Measurements from ENCODE around the gene IGFBP2.

IGFBP2 gene

DNA sequence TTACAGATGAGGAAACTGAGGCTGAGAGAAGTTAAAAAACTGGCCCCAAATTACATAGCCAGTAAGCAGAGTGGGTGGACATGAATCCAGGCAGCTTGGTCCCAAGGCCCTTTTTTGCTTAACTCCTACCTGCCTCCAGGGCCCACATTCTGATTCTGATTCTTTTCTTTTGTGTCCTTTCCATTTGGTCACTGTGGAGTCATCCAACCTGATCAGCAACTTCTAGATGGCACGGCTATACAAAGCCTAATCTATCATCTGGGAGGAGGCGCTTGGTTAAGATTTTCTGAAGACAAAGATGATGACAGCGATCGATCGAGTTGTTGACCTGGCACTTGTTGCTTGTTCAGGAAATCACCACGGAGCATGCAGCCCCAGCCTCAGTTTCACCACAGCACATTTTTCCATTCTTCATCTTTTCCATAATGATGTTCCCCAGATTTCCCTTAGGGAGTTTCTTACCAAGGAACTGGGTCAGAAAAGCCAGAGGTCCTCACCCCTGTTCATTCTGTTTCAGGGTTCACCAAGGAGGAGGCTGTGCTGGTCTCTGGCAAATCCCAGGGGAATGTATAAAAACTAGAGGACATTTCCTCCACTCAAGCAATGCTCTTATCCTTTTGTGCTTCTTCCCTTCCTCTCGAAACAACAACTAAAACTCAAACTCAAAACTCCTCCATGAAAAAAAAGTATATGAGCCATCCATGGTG, 6.9 kb upstream of the IGFBP2 start:
- Mint-ChIP-seq H3K27ac (no peak overlapping the region), H3K4me3 (no peak overlapping the region), H3K4me1 (no peaks in the 10 kb centered on the region), H3K9me3 (peaks cover 3% of the 10 kb centered on the region), H3K36me3 (no peaks in the 10 kb centered on the region), H3K27me3 (peaks cover 36% of the 10 kb centered on the region)
- no peak for ATAC-seq

DNA sequence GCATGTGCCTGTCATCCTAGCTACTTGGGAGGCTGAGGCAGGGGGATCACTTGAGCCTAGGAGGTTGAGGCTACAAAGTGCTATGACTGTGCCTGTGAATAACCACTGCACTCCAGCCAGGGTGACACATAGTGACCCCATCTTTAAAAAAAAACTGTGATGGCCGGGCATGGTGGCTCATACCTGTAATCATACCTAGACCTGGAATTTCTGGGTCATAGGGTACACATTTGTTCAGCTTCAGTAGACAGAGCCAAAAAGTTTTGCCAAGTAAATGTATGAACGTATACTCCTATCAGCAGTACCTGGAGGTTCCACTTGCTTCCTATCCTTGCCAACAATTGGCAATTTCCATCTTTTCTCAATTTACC, 6.4 kb upstream of the IGFBP2 start:
- Mint-ChIP-seq H3K27me3 (peaks cover 42% of the 10 kb centered on the region), H3K4me1 (no peaks in the 10 kb centered on the region), H3K27ac (no peak overlapping the region), H3K36me3 (no peaks in the 10 kb centered on the region), H3K9me3 (peaks cover 3% of the 10 kb centered on the region), H3K4me3 (no peak overlapping the region)
- no peak for ATAC-seq

DNA sequence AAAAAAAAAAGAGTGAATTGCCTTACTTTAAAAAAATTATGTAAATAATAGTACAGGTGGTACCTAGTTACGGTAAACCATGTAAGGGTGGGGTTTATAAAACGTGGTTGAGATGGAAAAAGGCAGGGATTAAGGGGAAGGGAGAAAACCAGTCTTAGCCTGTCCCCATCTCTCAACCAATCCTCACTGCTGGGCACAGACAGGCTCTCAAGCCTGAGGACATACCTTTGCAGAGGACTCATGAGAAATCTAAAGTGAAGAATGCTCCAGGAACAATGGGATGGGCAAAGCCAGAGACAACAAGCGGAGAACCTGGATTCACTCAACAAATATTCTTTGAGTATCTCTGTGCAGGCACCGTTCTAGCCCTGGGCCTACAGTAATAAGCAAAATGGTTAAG, 3.4 kb upstream of the IGFBP2 start:
- Mint-ChIP-seq H3K27me3 (peaks cover 70% of the 10 kb centered on the region), H3K4me1 (peaks cover 14% of the 10 kb centered on the region), H3K27ac (no peak overlapping the region), H3K36me3 (no peaks in the 10 kb centered on the region), H3K9me3 (peaks cover 3% of the 10 kb centered on the region), H3K4me3 (no peak overlapping the region)
- no peak for ATAC-seq

DNA sequence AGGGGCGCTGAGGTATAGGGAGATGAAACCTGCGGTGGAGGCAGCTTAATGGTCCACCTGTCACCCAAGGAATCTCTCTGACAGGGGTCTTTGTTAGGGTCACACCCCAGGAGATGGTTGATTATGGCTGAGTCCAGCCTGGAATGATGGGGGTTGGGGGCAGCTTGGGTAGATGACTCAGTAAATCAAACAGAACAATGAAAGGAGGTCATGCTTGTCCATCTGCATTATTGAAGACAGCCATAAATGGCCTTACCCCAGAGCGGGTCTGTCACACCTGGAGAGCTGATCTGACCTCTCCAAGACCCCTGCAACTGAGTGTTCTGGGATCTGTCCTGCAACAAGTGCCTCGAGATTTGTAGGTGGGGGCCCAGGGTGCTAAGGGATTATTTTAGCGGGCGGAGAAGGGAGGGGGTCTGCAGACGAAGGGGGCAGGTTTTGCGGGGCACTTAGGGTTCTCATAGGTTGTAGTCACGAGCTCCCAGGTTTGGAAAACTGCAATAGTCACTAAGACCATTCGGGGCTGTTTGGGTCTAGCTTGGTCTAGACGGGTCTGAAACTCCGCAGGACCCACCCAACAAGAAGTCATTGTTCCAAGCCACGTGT, 771 bp upstream of the IGFBP2 start:
- Mint-ChIP-seq H3K36me3 (no peaks in the 10 kb centered on the region), H3K27me3 (peaks cover 86% of the 10 kb centered on the region), H3K27ac (no peak overlapping the region), H3K9me3 (no peaks in the 10 kb centered on the region), H3K4me3 (peak overlapping the region; percentile 61), H3K4me1 (peaks cover 28% of the 10 kb centered on the region)
- ATAC-seq: no peak

DNA sequence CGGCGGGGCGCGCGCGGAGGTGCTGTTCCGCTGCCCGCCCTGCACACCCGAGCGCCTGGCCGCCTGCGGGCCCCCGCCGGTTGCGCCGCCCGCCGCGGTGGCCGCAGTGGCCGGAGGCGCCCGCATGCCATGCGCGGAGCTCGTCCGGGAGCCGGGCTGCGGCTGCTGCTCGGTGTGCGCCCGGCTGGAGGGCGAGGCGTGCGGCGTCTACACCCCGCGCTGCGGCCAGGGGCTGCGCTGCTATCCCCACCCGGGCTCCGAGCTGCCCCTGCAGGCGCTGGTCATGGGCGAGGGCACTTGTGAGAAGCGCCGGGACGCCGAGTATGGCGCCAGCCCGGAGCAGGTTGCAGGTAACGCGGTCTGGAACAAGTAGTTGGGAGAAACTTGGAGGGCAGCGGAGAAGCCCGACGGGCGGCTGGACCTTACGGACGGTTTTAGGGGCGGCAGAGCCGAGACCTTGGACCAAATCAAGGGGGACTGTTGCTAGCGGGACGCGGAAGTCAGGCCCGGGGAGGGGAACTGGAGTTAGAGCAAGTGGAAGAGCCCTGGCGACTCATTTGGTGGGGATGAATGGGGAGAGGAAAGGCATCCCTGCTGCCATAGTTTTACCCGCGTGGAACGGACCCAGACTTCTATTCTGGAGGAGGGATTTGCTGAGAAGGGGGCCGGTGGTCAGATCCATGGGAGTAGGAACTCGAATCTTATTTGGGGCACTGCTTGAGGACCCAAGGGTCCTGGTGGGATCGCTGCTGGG, 573 bp downstream of the IGFBP2 start:
- Mint-ChIP-seq H3K4me3 (peak overlapping the region; percentile 55), H3K27ac (no peak overlapping the region), H3K36me3 (no peaks in the 10 kb centered on the region), H3K27me3 (peaks cover 81% of the 10 kb centered on the region), H3K4me1 (peaks cover 28% of the 10 kb centered on the region), H3K9me3 (no peaks in the 10 kb centered on the region)
- no peak for ATAC-seq

DNA sequence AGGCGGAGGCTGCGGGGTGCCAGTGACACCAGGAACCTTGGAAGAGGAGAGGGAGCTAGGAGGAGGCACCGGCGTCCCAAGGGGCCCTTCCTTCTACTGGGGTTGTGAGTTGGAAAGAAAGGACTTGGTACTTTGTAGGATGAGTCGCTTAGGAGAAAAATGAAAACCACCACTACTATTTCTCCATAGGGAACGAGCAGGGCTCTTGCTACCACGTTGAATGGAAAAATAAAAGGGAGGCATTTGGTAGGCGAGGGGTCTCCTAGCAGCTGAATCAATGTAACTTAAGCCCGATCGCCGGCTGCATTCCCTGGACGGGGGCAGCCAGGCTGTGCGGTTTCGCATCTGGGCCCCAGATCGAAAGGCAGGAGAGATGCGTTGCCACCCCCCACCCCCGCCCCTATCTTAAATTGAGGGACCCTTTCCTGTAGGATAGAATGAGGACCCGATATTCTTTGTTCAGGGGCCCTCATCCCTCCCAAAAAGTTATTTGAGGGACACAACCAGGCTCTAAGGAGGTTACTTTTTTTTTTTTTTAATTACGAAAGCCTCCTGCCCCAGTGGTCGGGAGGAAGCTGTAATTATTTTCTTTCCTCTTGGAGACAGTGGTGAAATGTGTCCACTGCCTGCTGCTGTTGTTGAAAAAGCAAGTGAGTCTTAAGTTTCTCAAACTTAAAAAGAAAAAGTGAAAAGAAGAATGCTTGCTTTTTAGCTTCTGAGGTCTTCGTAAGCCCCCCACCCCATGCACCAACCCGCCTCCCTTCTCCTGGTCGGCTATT, 1.3 kb downstream of the IGFBP2 start:
- peak overlapping the region; percentile 55 for H3K4me3 Mint-ChIP-seq
- ATAC-seq: no peak
- H3K4me1 Mint-ChIP-seq: peaks cover 28% of the 10 kb centered on the region
- H3K36me3 Mint-ChIP-seq: no peaks in the 10 kb centered on the region
- no peak overlapping the region for H3K27ac Mint-ChIP-seq
- peaks cover 80% of the 10 kb centered on the region for H3K27me3 Mint-ChIP-seq
- H3K9me3 Mint-ChIP-seq: no peaks in the 10 kb centered on the region

DNA sequence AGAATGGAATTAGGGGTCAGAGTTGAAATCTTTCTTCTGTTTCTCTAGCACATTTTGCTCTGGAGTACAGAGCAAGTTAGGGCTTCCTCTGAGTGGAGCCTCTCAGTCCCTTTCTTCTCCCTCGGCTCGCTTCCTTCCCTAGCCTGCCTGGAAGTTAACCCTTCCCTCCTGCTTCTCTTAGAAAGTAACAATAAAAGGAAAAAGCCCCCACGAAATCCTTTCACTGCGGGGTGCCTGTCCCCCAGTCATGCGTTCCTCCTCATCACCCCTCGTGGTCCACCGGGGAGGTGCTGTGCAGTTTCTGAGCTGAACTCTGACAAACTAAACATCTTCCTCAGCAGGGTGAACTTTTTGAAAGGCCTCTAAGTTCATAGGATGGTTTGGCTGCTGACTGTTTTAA, 2.0 kb downstream of the IGFBP2 start:
- peaks cover 74% of the 10 kb centered on the region for H3K27me3 Mint-ChIP-seq
- H3K4me1 Mint-ChIP-seq: peaks cover 28% of the 10 kb centered on the region
- H3K27ac Mint-ChIP-seq: no peak overlapping the region
- no peak for ATAC-seq
- no peaks in the 10 kb centered on the region for H3K36me3 Mint-ChIP-seq
- no peaks in the 10 kb centered on the region for H3K9me3 Mint-ChIP-seq
- no peak overlapping the region for H3K4me3 Mint-ChIP-seq

DNA sequence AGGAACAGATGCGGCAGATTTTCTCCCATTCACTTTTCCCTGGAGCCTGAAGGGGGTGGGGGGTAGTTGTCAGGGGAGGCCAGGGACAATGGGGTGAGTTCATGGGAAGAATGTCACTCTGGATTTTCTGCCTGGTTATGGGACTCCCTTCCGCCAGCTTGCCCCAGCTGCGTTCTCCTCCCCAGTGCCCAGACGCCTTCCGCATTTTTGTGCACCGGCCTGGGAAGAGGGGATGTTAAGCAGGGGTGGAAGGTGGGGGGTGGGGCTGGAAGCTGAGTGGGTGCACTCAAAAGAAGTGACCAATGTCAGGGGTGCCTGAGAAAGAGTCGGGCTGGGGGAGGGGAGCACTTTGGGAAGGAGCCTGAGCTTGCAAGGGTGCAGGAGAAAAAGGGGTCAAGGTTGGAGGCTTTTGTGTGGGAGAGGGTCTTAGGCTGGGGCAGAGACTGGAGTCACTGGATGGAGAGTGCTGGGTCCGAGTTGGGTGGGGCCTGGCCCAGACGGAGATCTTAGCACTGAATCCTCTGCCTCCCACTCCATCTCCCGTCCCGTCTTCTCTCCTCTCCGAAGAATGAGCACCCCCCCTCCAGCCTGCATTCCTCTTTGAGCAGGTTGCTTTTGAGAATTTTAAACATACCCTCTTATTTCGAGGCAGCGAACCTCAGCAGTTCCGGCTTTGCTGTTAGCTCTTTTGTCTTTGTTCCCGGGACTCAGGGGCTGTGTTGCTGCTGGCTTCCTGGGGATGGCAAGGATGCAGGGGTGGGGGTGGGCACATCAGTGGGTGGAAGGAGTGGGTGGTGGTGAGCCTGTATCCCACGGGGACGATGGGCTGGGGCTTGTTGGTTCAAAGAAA, 2.7 kb downstream of the IGFBP2 start:
- Mint-ChIP-seq H3K4me3 (no peak overlapping the region), H3K4me1 (peaks cover 28% of the 10 kb centered on the region), H3K9me3 (no peaks in the 10 kb centered on the region), H3K27me3 (peaks cover 70% of the 10 kb centered on the region), H3K36me3 (no peaks in the 10 kb centered on the region), H3K27ac (no peak overlapping the region)
- no peak for ATAC-seq

DNA sequence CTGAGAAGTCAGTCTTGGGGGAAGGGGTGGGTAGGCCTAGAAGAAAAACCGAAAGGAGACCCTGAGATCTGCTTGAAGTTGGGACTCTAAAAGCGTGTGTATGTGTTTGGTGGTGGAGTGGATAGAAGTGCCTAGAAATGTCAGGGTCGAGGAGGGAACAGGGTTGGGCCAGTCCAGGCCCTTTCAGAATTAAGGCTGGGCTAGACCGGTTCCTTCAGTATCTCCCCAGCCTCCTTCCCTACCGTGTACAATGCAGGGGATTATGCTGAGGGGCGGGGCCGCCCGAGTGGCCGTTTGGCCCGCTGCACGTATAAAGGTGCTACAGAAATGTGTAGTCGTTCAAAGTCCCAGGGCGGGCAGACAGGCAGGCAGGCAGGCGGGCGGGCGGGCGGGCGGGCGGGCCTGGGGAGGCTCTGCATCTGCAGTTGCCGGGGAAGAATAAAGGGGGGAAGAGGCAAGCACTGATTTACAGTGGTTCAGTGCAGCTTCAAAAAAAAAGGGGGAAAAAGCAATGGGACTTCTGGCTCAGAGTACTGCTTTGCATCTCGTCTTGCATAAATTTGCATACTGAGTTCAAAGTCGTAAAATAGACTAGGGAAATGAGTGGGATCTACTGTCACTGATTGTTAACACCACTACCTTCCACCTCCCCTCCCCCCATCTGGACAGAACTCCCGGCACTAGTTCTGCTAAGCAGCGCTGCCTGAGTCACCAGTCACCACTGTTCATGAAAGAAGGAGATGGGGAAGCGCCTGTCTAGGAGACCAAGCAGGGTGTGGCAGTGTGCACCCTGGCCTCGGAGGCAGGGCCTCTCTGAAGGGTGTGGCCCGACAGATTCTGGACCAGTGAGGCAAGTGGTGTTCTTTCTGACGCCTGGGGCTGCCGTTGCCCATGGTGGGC, 3.6 kb downstream of the IGFBP2 start:
- H3K4me1 Mint-ChIP-seq: peaks cover 28% of the 10 kb centered on the region
- peak; percentile 20 for ATAC-seq
- no peaks in the 10 kb centered on the region for H3K36me3 Mint-ChIP-seq
- peaks cover 62% of the 10 kb centered on the region for H3K27me3 Mint-ChIP-seq
- no peak overlapping the region for H3K27ac Mint-ChIP-seq
- H3K9me3 Mint-ChIP-seq: no peaks in the 10 kb centered on the region
- H3K4me3 Mint-ChIP-seq: no peak overlapping the region

DNA sequence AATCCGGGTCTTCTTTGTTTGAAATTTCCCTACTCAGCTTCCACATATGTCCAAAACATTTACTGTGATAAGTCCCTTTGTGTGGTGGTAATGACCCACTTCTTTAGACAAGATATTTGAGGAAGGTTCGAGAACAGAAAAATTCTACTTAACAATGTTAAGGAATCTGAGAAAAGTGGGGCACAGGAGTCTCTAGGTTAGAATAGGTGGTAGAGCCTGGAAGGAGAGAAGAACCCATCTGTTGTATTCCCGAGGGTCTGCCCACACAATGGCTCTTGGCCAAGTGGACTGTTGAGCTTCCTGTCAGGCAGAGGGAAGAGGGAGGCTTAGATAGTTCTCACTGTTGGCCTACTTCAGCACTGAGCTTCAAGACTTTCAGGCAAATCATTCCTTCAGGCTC, 4.3 kb downstream of the IGFBP2 start:
- peaks cover 59% of the 10 kb centered on the region for H3K27me3 Mint-ChIP-seq
- no peak for ATAC-seq
- peaks cover 28% of the 10 kb centered on the region for H3K4me1 Mint-ChIP-seq
- no peak overlapping the region for H3K27ac Mint-ChIP-seq
- no peak overlapping the region for H3K4me3 Mint-ChIP-seq
- H3K9me3 Mint-ChIP-seq: no peaks in the 10 kb centered on the region
- H3K36me3 Mint-ChIP-seq: no peaks in the 10 kb centered on the region

DNA sequence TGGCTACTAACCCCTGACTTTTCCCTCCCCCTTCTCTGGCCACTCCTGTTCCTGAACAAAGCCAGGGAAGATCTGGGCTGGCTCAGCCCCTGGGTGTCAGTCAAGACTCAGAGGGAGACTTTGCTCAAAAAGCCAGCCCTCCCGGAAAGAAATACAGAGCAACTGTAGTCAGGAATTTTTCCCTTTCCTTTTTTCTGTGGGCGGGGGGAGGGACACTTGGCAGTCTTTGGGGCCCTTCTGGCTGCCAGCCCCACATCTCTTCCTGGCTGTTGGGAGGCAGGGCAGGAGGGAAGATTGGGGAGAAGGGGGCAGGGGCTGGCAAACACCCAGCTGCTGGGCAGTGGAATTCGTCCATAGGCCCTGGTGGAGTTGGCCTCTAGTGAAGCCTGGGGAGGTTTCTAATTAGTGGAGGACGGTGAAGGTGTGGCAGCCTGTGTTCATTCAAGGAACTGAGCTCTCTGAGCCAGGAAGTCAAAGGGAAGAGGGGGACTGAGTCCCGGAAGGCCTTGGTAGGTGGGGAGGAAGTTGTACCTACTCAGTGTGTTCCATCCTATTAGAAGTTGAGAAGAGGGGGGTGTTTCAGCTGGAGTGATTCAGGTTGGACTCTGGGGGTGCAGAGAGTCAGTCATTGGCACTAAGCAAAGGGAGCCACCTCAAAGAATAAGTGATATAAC, 10.9 kb downstream of the IGFBP2 start:
- no peak for ATAC-seq
- Mint-ChIP-seq H3K4me3 (no peak overlapping the region), H3K4me1 (no peaks in the 10 kb centered on the region), H3K27me3 (peaks cover 32% of the 10 kb centered on the region), H3K9me3 (peaks cover 9% of the 10 kb centered on the region), H3K36me3 (no peaks in the 10 kb centered on the region), H3K27ac (no peak overlapping the region)

DNA sequence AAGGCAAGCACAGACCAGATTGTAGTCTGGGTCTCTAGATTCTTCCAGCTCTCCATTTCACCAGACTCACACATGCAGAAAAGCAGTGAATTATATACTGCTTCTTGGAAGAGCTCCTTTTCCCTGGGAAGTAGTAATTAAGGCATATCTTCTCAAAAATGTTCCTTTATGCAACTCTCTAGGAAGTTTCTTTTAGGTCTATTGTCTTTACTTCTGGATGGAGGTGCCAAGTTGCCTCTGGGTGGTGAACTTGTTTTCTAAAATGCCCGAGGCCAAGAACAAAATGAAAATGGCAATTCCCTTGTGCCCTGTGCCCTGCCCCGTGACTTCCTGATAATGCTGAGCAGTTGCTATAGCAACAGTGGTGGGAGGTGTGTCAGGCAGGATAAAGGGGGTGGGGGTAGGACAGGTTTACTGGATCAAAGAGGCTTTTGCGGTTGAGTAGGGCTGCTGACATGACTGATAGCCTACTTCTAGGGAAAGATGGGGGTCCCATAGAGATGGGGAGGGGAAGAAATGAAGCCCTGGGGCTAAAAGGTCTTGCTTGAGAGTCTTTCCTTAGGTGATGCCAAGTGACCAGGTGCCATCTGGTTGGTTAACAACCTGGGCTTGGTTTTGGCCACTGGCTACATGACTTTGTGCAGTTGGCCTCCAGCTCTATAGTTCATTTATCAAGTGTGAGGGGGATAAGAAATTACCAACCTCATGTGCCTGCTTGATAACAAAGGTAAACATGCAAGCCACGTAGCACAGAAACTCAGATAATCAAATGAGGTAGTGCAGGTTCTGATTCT, 11.8 kb downstream of the IGFBP2 start:
- Mint-ChIP-seq H3K27me3 (peaks cover 32% of the 10 kb centered on the region), H3K27ac (no peak overlapping the region), H3K4me1 (no peaks in the 10 kb centered on the region), H3K4me3 (no peak overlapping the region), H3K9me3 (peaks cover 9% of the 10 kb centered on the region), H3K36me3 (no peaks in the 10 kb centered on the region)
- ATAC-seq: no peak

DNA sequence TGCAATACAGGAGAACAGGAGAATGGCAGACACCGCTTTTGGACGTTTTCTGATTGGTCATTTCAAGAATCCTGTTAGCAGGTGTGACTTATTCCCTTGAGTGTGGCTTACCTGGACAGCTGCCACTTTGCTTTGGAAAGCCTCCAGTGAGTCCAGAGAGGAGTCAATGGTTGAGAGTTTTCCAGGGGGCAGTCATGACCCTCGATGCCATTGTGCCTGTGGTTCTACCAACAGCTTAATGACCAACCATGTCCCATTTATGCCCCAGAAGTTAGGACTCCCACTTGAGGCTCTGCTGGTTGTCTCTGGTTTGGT, 12.4 kb downstream of the IGFBP2 start:
- Mint-ChIP-seq H3K36me3 (no peaks in the 10 kb centered on the region), H3K27me3 (peaks cover 32% of the 10 kb centered on the region), H3K4me1 (no peaks in the 10 kb centered on the region), H3K9me3 (peaks cover 9% of the 10 kb centered on the region), H3K27ac (no peak overlapping the region), H3K4me3 (no peak overlapping the region)
- no peak for ATAC-seq
